GM12874 (cell line): Measurements from ENCODE around the gene MRTFA.

Experiments used
- CTCF ChIP-seq: IDR thresholded peaks from 2 replicates; pipeline ENCODE4 v1.5.1; 2011; ENCODE audit warnings: low read depth, mild to moderate bottlenecking, control low read depth, low read length, moderate library complexity; ENCODE audit not compliant: insufficient read depth

MRTFA gene

DNA sequence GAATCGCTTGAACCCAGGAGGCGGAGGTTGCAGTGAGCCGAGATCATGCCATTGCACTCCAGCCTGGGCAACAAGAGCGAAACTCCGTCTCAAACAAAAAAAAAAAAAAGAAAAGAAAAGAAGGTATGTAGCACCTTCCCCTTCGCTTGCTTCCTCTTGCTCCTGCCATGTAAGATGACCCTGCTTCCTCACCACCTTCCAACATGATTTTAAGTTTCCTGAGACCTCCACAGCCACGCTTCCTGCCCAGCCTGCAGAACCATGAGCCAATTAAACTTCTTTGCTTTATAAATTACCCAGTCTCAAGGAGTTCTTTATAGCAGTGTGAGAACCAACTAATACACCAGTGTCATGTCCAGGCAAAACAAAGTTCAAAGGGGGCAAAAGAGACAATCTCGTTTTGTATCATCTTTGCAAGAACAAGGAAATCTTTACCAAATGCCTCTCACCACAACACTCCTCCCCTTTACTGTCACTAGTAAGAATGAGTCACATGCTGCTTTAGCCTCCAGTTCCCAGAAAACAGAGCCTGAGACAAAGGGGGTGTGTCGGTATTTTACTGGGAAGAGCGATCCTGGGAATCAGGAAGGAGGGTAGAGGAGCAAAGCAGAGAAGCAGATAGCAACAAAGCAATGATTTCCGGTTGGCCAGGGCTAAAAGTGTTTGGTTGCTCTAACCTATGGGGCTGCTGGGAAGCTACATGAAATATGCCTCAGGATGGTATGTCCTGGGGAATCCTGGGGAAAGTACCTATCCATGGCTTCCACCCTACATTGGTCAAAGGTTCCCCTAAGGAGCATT, 32.3 kb upstream of the MRTFA start:
- TF ChIP-seq CTCF: no peak

DNA sequence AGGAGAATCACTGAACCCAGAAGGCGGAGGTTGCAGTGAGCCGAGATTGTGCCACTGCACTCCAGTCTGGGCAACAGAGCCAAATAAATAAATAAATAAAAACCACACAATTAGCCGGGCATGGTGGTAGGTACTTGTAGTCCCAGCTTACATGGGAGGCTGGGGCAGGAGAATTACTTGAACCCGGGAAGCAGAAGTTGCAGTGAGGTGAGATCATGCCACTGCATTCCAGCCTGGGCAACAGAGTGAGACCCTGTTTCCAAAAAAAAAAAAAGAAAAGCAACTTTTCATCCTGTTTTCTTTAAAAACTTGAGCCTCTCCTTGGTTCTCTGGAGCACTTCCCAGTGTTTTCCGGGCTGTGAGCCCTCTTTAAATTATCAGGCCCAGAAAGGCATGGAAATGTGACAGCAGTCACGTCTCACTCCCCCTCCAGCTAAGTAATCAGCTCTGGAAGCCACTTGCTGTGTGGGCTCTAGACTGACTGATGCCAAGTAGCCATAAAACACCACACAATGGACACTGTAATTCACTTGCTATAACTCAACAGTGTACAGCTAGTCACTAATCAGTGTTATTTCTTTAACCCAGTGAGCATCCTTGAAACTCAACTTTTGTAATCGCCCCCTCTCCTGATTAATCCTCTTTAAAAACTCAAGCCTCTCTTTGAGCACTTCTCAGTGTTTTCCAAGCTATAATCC, 29.8 kb upstream of the MRTFA start:
- no peak for TF ChIP-seq CTCF

DNA sequence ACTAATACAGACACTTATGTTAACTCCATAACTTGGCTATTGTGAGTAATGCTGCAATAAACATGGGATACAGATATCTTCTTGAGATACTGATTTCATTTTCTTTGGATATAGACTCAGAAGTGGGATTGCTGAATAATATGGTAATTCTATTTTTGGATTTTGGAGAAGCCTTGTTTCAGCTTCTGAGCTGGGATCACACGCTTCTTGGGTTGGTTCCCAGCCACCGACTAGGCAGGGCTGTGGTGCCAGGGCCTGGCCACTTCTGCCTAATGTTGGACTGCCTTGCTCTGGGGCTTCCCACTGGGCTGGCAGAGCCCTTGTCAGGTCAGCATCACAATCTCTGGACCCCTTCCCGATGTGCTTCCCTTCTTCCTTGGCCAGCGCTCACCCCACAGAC, 28.8 kb upstream of the MRTFA start:
- no peak for TF ChIP-seq CTCF

GRCh38 chr22:40661671-40662070, 25.2 kb upstream of the MRTFA start:
- TF ChIP-seq CTCF: no peak

- TF ChIP-seq CTCF: no peak
These were observed 24.2 kb upstream of the MRTFA start for GRCh38 chr22:40660730-40661129.

GRCh38 chr22:40659166-40659565, 22.6 kb upstream of the MRTFA start:
- no peak for TF ChIP-seq CTCF

DNA sequence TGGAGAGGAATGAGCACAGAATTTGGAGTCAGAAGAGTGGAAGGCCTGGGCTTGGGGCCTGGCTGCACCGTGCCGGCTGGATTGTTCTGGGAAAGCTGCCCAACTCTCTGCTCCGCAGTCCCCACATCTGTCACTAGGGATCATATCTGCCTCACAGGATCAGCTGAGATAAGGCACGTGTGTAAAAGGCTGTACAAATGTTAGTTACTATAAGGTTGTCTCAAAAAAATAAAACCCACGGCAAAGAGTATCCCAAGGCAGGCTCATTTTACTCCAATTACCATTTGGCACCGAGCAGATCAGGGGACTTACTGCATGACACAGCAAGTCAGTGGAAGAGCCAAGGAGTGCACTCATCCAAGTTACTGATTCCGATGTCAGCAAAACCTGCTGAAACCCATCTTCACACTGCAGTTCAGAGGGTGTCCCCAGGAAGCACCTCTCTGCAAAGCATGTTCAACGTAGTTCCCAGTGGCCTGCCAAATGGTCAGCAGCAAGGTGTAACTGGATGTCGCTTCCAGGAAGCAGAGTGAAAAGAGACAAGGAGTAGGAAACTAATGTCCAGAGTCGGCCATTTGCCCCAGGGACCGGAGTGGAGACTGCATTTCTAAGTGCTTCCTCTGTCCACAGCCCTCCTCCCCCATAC, 18.1 kb upstream of the MRTFA start:
- TF ChIP-seq CTCF: no peak
